Putamen (tissue), 1 donor: Measurements from ENCODE around the gene ZBTB22.

Experiments used
- DNase-seq: peaks from one replicate; pipeline ENCODE4 v3.0.0-alpha.2; 2016; ENCODE audit warnings: low spot score

ZBTB22 gene

DNA sequence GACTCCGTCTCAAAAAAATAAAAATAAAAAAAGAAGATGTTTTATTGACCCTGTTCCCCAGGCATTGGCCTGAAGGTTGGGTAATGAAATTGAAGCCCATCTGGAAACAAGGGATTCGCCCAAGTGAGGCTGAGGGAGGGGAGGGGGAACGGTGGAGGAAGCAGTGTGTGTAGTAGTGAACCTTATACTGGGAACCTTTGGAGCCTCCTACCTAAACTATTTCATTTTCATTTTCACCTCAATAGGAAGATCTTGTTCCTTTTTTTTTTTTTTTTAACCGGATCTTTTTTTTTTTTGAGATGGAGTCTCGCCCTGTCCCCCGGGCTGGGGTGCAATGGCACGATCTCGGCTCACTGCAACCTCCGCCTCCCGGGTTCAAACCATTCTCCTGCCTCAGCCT lies 13.2 kb upstream of the ZBTB22 start:
- no peak for DNase-seq

DNA sequence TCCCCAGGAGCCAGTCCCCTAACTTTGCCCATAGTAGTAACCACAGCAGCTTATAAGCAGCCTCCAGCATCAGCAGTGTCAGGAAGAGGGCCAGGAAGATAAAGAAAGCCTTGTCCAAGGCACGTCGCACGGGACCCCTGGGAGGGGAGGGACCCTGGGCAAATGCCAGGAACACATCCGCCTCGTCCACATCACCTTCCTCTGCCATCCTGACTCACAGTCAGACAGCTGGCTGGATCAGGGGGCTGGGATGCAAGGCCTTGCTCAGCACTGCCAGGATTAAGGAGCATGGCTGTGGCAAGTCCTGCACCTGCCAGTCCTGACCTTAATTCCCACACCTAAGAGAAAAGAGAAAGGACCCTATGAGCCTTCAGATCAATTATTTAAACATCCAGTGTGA lies 11.5 kb upstream of the ZBTB22 start:
- no peak for DNase-seq

DNA sequence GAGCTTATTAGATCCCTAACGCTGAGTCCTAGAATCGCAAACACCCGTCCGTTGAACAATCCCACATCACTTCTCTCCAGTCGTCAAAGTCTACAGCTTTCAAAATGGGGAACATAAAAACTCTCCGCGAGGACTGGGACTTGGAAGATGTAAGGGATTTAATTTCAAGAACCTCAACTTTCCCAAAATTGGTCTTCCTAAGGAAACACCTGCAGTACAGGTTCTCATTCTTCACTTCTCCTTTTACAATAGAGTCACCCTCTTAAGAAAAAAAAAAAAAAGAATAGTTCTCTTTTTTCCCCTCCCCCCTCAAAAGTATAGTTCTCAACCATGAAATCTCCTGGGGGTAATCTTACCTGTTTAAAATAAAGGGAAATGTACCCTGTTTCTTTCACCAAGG lies 6.6 kb upstream of the ZBTB22 start:
- no peak for DNase-seq

DNA sequence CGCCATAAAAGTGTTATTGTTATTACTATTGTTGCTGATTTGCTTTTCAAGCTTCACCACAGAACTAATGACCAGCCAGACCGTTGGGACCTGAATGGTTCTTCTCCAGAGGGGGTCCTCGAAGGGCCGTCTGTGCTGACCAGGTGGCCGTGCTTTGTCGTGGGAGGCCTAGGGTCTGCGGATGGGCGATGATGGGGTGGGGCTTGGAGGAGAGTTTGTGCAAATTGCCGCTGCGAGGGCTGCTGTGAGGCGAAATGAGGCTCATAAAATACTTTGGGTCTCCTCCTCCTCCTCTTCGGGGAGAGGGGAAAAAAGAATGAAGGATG lies 6.0 kb upstream of the ZBTB22 start:
- DNase-seq, result no peak

DNA sequence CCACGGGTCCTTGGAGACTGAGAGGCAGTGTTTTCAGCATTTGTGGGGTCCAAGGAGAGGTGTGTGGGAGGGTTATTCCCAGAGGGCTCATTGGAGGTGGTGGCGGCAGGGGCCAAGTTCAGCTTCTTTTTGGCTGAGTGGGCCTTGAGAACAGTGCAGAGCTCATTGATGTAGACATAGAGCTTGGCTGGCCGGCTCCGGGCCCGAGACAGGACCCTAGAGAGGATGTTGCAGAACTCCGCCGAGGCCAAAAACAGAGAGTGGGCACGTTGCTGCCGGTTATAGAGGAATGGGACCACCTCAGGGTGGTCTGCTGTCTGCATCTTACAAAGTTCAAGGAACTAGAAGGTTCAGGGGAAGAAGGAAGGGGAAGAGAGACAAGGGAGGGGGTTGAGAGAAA lies 3.7 kb upstream of the ZBTB22 start:
- DNase-seq, result no peak

DNA sequence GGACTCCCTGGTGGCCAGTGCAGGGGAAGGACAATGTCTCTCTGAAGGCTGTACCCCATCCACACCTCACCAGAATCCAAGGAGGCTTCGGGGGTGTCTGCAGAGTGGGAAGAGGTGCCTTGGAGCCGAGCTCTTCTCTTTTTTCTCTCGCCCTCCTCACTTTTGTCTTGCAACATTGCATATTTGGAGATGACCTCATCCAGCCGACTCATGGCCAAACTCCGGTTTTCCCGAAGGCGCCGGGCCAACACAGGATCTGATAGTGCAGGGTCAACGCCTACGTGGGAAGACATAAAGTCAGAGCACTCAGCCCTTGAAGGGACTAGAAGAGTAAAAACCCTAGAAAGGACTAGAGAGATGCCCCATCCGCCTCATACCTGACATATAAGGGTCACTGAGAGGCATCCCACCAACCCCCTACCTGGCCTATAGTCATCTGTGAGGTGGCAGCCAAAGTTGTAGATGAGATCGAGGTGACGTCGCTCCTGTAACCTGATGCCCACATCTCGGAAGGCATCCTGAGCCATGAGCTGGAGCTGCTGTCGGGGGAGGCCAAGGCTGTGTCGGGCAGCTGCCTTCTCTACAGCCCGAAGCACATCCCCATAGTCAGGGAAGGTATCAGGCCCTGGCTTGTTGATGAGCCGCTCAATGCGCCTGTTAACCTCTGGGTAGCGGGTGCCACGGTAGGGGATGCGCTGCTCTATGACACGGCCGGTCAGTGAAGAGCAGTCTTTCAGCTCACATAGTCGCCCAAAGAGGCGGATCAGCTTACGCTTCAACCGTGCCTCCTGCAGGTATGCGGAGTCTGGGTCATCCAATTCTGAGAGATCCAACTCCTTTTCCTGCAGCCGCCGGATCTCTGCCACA lies 3.0 kb upstream of the ZBTB22 start:
- no peak for DNase-seq

DNA sequence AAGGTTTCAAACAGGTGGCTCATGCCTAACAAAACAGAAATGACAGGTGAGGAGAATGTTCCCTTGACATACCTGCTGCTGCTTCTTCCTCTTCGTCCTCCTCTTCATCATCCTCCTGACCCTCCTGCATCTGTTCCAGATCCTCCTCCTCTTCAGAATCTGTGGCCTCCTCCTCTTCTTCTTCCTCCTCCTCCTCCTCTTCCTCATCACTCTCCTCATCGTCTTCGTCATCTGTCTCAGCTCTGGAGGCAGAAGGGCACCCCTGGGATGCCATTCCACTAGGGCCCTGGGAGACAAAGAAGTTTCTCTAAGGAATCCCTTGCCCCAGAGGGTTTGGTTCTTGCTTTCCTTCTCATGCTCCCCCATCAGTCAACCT lies 2.4 kb upstream of the ZBTB22 start:
- no peak for DNase-seq

DNA sequence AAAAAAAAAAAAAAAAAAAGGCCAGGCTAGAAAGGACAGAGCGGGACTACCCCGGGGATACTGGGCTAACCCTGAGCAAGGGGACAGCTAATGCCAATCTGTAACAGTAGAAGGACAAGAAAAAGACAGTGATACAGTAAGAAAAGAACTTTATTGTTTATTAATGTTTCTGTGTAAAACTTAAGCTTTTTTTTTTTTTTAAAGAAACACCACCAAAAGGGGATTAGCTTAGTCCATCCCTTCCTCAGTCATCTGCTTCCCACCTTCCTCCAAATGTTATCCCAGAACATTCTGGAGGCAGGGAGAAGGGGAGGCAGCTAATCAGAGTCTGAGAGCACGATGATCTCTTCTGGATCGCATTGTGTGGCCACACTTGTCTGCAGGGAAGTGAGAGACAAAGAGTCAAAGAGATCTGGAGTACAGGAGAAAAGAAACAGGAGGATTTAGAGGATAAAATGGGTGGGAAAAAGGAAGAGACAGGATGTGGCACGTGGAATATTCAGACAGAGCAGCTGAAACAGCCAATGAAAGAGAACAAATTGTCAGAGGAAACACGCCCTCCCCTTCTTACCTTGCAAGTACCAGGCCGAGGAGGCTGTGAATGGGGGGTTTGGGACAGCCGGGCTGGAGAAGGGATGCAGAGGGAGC lies 1.0 kb upstream of the ZBTB22 start:
- no peak for DNase-seq

DNA sequence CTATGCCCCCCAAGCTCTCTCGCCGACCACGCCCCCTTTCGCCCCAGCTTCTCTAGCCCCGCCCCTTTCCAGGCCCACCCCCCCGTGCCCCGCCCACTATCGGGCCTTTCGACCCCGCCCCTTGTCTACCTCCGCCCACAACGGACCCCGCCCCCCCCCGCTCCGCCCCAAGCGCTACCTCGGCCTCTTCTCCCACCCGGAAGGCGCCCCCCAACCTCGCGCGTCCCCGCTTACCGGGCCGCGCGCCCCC lies 200 bp downstream of the ZBTB22 start:
- DNase-seq, result no peak

DNA sequence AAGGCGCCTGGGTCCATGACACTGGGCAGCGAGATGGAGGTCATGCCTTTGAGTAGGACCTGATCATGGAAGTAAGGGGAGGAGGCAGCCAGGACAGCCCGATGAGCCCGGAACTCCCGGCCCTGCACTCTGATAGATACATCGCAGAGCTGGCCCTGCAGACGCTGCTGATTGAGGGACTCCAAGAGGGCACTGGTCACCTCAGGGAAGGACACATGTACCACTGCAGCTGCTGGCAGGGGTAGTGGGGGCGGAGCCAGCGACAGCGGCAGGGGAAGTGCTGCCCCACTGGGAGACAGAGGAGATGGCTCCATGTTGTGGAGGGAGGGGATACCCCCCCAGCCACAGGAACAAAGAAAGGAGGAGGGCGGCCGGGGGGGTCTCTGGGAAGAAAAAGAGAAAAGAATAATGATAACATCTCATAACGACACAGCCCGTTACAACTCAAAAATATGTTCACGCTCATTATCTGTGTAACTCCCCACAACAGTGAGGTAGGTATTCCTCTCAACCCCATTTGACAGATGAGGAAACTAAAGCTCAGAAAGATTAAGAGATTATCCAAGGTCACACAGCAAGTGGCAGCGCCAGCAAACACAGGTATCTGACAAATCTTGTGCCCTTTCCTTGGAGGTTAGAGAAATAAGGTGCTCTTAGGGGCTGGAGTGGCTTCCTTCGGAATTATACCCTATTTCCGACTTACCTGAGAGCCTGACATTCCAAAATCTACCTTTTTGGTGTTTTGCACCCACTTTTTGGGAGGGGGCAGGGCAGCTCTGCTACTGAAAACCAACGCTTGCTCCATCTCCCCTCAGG lies 733 bp downstream of the ZBTB22 start:
- no peak for DNase-seq

DNA sequence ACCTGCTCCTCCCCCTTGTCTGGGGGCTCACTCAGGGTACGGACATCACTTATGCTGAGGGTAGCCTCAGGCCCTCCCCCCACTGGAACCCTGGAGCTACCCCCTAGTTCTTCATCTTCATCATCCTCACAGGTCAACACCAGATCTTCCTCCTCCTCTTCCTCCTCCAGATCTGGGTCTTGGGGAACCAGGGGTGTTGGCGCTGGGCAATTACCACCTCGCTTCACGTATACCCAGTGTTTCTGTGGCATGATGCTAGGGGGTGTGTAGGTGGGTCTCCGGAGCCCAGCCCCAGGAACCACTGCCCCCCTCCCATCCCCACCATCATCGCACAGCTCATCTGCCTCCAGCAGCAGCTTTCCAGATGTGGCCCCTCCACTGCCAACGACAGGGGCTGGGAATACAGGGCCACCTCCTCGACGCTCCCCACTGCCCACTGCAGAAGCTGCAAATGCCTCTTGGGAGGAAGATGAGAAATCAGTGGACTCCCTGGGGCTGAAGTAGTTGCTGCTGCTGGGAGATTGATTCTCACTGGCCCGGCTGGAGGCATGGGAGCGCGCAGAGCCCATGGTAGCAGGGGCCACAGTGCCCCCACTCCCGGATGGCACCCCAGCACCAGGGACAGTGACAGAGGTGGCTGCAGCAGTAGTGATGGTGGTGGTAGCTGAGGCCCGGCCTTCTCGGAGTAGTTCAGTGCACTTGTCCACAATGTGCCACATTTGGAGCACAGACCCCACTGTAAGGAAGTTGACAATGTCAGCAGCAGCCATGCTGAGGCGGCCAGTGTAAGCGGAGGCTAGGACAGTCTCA lies 1.5 kb downstream of the ZBTB22 start:
- no peak for DNase-seq

DNA sequence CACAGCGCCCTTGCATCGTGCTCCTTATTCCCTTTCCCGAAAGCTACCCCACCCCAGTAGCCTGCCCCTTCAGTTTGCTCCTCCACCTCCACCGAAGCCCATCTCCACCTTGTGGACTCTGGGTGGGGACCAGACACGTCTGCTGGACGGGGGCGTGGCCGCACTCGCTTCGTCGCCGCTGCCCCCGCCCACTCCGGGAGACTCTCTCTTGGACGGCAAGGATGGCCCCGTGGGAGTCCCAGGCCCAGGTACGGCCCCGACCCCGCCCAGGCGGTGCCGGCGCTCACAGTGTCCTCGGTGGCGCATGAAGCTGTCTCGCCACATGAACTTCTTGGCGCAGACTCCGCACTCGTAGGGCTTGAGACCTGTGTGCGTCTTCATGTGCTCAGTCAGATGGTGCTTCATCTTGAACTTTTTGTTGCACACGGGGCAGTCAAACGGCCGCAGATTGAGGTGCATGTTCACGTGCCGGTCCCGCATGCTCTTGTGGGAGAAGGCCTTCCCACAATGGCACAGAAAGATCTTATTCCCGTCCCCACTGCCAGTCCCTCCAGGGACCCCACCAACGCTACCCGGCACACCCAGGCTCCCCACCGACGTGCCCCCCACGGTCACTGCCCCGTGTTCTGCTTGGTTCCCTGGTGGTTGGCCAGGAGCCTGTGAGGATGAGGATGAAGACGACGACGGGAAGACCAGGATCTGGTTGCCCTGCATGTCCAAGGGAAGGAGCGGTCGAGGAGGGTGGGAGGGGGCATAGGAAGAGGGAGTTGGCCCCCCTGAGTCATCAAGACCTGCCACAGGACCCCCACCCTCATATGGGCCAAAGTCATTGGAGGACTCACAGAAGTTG lies 2.4 kb downstream of the ZBTB22 start:
- no peak for DNase-seq

DNA sequence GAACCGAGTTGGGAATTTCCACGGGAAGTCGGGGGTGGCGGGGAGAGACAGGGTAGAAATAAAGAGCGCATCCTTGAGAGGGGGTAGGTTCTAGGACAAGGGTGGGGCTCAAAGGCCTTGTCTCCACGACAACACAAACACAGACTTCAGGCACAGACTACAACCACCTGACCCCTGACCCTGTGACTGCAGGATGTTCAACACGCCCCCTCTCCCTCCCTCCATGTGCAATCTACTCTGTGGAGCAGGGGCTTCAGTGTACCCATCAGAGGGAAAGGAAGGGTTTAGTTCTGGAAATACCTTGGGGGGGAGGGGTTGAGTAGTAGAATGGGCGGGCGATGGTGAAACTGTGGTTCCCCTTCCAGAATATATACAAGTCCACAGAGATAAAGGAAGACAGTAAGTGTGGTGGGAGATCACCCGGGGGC lies 3.0 kb downstream of the ZBTB22 start:
- peak; percentile 70 for DNase-seq

DNA sequence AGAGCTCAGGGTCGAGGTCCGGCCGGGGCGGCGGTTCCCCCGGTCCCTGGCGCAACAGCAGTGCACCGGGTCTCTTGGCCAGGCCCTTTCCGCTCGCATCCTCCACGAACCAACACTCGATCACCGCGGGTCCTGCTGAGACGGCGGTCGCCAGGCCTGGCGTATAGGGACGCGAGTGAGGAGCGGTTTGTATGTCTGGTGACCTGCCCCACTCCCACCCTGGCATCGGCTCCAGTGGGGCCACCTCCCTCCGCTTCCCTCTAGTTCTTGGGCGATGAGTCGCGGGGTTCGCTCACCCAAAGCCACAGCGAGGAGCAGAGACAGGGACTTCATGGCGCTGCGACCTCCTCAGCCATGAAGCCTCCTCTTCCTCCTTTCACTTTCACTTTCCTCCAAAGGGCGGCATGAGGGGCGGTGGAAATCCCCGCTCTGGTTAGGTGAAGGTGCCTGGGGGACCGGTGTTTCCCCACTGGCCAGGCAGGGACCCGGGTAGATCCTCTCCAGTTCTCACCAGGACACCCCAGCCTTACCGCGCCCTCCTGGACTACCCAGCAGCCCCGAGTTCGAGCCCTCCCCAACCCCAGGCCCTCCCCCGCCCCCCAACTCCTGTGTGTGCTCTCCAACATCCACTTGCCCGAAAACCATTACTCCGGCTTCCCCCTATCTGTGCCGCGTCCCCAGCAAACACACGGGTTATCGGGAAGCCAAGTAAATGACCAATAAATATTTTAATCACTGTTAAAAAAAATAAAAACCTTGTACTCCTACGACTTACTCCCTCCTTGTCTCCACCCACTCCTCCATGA lies 3.6 kb downstream of the ZBTB22 start, which contains the start of gene TAPBP:
TSS of gene TAPBP (minus strand) at position 370 of the 806 bp plus-strand sequence. CDS start at position 333, 37 bp downstream.
- no peak for DNase-seq

DNA sequence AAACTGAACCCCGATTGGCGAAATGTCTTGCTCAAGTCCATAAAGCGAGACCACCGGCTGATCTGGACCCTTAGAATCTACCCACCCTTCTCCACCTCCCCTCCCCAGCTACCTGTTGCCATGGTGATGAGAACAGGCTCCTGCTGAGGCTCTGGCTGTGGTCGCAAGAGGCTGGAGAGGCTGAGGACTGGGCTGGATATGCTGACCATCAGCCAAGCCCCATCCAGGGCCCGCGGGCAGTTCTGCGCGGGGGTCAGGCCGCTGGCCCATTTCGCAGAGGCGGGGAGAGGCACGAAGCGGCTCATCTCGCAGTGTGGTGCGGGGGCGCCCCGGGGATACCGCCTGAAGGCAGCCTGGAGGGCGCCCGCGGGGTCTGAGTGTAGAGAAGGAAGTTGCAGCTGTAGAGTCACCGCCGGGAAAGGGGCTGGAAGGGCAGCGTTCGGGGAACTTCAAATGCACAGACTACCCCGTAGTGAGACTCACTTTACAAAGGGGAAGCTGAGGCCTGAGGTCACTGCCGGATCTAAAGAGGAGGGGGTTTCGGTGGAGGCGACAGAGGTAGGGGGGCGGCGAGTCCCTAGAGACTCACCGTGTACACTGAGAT lies 4.3 kb downstream of the ZBTB22 start:
- DNase-seq, result no peak

DNA sequence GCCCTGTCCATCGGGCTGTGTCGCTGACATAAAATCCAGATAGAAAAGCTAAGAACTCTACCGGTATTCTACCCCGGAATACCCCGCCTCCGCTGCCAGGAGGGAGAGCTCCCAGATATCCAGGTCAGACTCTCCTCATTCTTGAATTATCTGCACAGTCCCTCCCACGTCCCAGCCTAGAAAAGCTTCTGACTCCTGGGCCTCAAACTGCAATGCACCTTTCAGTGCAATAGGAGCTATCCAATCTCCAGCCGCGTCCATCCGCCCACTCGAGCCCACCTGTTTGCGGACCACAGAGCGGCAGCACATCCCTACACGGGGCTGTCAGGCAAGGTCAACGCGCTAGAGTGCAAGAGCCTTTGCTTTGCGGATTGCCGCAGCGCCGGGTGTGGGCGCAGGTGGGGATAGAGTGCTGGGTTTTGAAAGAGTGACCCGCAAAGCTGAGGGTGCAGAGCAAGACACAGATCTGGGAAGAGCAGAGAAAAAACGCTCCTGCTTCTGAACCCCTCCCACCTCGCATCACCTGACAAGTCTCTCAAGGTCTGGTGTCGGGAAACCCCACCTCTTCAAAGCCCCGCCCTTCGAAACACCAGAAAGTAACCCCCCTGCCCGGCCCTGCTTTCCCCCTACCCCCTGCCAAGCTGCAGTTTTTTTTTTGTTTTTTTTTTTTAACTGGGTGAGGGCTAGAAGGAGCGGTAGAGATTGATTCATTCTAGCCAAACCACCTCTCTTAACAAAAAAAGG lies 5.0 kb downstream of the ZBTB22 start:
- DNase-seq, result peak; percentile 79

DNA sequence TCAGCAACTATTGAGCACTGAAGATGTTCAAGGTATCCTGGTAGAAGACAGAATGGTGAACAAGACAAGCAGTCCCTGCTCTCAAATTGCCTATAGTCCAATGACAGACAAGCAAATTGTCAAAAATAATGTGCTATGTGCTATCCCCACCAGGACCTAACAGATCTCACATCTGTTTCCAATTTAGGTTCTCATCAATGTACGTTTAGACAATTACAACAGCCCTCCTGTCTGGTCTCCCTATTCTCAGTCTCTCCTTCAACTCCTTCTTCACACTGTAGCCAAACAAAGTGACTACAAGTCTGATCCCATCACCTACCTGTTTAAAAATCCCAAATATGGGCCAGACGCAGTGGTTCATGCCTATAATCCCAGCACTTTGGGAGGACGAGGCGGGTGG lies 11.2 kb downstream of the ZBTB22 start:
- no peak for DNase-seq

DNA sequence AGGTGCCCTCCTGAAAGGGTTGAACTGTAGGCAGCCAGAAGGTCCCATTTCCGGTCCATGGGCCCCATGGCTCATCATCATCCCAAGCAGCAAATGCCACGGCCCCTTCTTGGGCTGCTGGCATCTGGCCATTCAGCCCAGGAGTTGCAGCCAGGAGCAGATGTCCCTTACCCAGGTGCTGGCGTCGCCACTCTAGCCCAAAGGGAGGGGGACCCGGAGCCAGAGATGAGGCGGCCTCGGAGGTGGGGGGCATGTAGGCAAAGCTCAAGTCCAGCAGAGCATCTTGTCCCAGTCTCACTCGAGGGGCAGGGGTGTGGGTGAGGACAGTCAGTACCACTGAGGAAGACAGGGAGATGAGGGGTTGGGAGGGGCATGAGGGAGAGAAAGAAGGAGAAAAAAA lies 12.5 kb downstream of the ZBTB22 start:
- DNase-seq, result no peak

DNA sequence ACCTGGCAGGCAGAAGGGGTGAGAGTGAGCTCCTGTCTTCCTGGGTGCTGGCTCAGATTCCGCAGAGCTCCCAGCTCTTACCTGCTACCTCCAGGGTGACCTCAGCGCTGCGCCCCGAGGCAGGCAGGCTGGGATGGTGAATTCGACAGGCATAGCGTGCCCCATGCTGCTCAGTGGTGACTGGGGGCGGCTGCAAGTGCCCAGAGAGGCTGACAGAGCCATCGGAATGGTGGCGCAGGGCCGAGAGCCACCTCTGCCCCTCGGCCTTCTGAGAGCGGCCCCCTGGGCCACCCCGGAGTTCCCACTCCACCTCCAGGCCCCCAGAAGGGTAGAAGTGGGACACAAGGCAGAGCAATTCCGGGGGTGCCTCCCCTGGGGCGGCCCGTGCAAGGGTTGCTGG lies 13.3 kb downstream of the ZBTB22 start:
- no peak for DNase-seq
